Measurements from ENCODE around the gene PRKN.

GRCh38 chr6:162203287-162203686 is 524.3 kb downstream of the PRKN start:
- TF ChIP-seq CTCF (IDR thresholded peaks at IDR 0.05; ENCODE audit: borderline replicate concordance, extremely low read depth, low read length, poor library complexity, severe bottlenecking) = no peak
- TF ChIP-seq EZH2 (IDR thresholded peaks at IDR 0.05; ENCODE audit: borderline replicate concordance, low read depth, low read length, severe bottlenecking) = no peak

All from DND-41 (cell line).